ENCODE measurements around the gene SYCP2L. TPM values are rescaled to one million over a fixed set of nuclear protein-coding genes. Genes with fewer than 3 reads are reported as not detected.

The SYCP2L gene
- 0.09 and 0.14 TPM in 2 replicates for total RNA-seq

GRCh38 chr6:10886691-10887502, at the start of gene SYCP2L:
TSS of gene SYCP2L (plus strand) at chr6:10887052. CDS start at chr6:10887127, 75 bp downstream.

GRCh38 chr6:10837995-10838793, 48.7 kb upstream of the SYCP2L start, which contains the start of gene MAK:
TSS of gene MAK (minus strand) at chr6:10838539. CDS start at chr6:10830648, 7,891 bp downstream.

Other genes with a start within 250 kb of the SYCP2L start
- 0.43 TPM in 1 of 2 replicates, not detected in the other for gene C6orf52, start 192.4 kb upstream of the SYCP2L start, total RNA-seq
- 14.1 and 19.8 TPM in 2 replicates for gene PAK1IP1, start 192.1 kb upstream of the SYCP2L start, total RNA-seq
- 122 and 126 TPM in 2 replicates for gene TMEM14C, start 164.0 kb upstream of the SYCP2L start, total RNA-seq
- 79.8 and 88.0 TPM in 2 replicates for gene TMEM14B, start 139.2 kb upstream of the SYCP2L start, total RNA-seq
- gene MAK, start 48.5 kb upstream of the SYCP2L start, total RNA-seq: not detected in 2 replicates
- not detected in 2 replicates for gene GCM2, start 5.0 kb upstream of the SYCP2L start, total RNA-seq
- gene ELOVL2, start 157.3 kb downstream of the SYCP2L start, total RNA-seq: 3.9 and 18.9 TPM in 2 replicates
- 7.4 and 9.4 TPM in 2 replicates for gene SMIM13, start 206.8 kb downstream of the SYCP2L start, total RNA-seq
- not detected in 2 replicates for gene ERVFRD-1, start 224.7 kb downstream of the SYCP2L start, total RNA-seq

Data from smooth muscle cell of bladder (primary cell).